ENCODE results near the gene MRPL14.
A peak's percentile ranks its signal among the peaks of the same experiment; 100 is the strongest.
"Not testable (repeated sequence)": the region's sequence is repeated elsewhere in the genome, so short reads cannot be mapped to it uniquely, and the experiment has no call there.

Gene MRPL14

GRCh38 chr6:44149369-44150012 is 22.2 kb upstream of the MRPL14 start:
- DNase-seq, result no peak

- DNase-seq, result no peak
Measured at GRCh38 chr6:44148306-44148705, 21.1 kb upstream of the MRPL14 start.

- no peak for DNase-seq
Measured at GRCh38 chr6:44147256-44147655, 20.0 kb upstream of the MRPL14 start.

GRCh38 chr6:44146685-44147084 is 19.4 kb upstream of the MRPL14 start:
- DNase-seq, result no peak

- no peak for DNase-seq
Measured at GRCh38 chr6:44145839-44146238, 18.6 kb upstream of the MRPL14 start.

GRCh38 chr6:44144536-44144935 is 17.3 kb upstream of the MRPL14 start:
- not testable (repeated sequence) for DNase-seq

- DNase-seq, result no peak
Measured at GRCh38 chr6:44143731-44144130, 16.5 kb upstream of the MRPL14 start.

- no peak for DNase-seq
Measured at GRCh38 chr6:44142835-44143234, 15.6 kb upstream of the MRPL14 start.

- DNase-seq, result no peak
Measured at GRCh38 chr6:44139351-44139743, 12.1 kb upstream of the MRPL14 start.

- DNase-seq, result no peak
Measured at GRCh38 chr6:44138717-44139350, 11.6 kb upstream of the MRPL14 start.

GRCh38 chr6:44135875-44136274 is 8.6 kb upstream of the MRPL14 start:
- DNase-seq, result no peak

- DNase-seq, result no peak
Measured at GRCh38 chr6:44135173-44135758, 8.0 kb upstream of the MRPL14 start.

GRCh38 chr6:44133981-44134711 is 6.9 kb upstream of the MRPL14 start:
- DNase-seq, result no peak

- no peak for DNase-seq
Measured at GRCh38 chr6:44133003-44133931, 6.0 kb upstream of the MRPL14 start.

GRCh38 chr6:44132476-44132875 is 5.2 kb upstream of the MRPL14 start:
- no peak for DNase-seq

- no peak for DNase-seq
Measured at GRCh38 chr6:44131892-44132291, 4.6 kb upstream of the MRPL14 start.

GRCh38 chr6:44129841-44130322 is 2.6 kb upstream of the MRPL14 start:
- no peak for DNase-seq

GRCh38 chr6:44128020-44128917 is 1.0 kb upstream of the MRPL14 start:
- no peak for DNase-seq

- peak; percentile 14 for DNase-seq
Measured at GRCh38 chr6:44126320-44127149, 717 bp downstream of the MRPL14 start.

- no peak for DNase-seq
Measured at GRCh38 chr6:44123544-44123943, 3.7 kb downstream of the MRPL14 start.

- DNase-seq, result no peak
Measured at GRCh38 chr6:44122801-44123200, 4.5 kb downstream of the MRPL14 start.
